NCI-H1092 treated with DMSO at 0.1 percent for 48 hours (cell line): Measurements from ENCODE around the gene ENTPD6.
"Not testable (repeated sequence)": the region's sequence is repeated elsewhere in the genome, so short reads cannot be mapped to it uniquely, and the experiment has no call there.

Source experiments
- DNase-seq: peaks from one replicate; lab custom pipeline; 2025; lab: John Stamatoyannopoulos, UW

The ENTPD6 gene

GRCh38 chr20:25257130-25257529 lies 61.6 kb downstream of the ENTPD6 start:
- no peak for DNase-seq

GRCh38 chr20:25257756-25258475 lies 62.4 kb downstream of the ENTPD6 start:
- no peak for DNase-seq

GRCh38 chr20:25258476-25258805 lies 62.9 kb downstream of the ENTPD6 start:
- DNase-seq = no peak

GRCh38 chr20:25258828-25259227 lies 63.3 kb downstream of the ENTPD6 start:
- DNase-seq = no peak

- no peak for DNase-seq
Observed at GRCh38 chr20:25259358-25259757, 63.8 kb downstream of the ENTPD6 start.

- no peak for DNase-seq
Observed at GRCh38 chr20:25259788-25260254, 64.3 kb downstream of the ENTPD6 start.

GRCh38 chr20:25260770-25261437 lies 65.4 kb downstream of the ENTPD6 start:
- DNase-seq = not testable (repeated sequence)

- peak; percentile 18 for DNase-seq
Observed at GRCh38 chr20:25269057-25269832, 73.7 kb downstream of the ENTPD6 start.

GRCh38 chr20:25269833-25270170 lies 74.3 kb downstream of the ENTPD6 start:
- no peak for DNase-seq

- peak; percentile 57 for DNase-seq
Observed at GRCh38 chr20:25270829-25271251, 75.3 kb downstream of the ENTPD6 start.

GRCh38 chr20:25271486-25272222 lies 76.1 kb downstream of the ENTPD6 start:
- no peak for DNase-seq

- DNase-seq = no peak
Observed at GRCh38 chr20:25272223-25273000, 76.9 kb downstream of the ENTPD6 start.

GRCh38 chr20:25273046-25273445 lies 77.5 kb downstream of the ENTPD6 start:
- DNase-seq = no peak

- no peak for DNase-seq
Observed at GRCh38 chr20:25273541-25274358, 78.2 kb downstream of the ENTPD6 start.

GRCh38 chr20:25274481-25274880 lies 79.0 kb downstream of the ENTPD6 start:
- DNase-seq = no peak

GRCh38 chr20:25274891-25275812 lies 79.6 kb downstream of the ENTPD6 start:
- no peak for DNase-seq

GRCh38 chr20:25275813-25276532 lies 80.5 kb downstream of the ENTPD6 start:
- DNase-seq = no peak
